Measurements from ENCODE around the gene ATP13A5.

ATP13A5 gene

GRCh38 chr3:193225302-193226125 is 153.0 kb downstream of the ATP13A5 start:
- no peaks in the 10 kb centered on the region for H3K9me3 ChIP-seq
- TF ChIP-seq CTCF (IDR thresholded peaks at IDR 0.05; ENCODE audit: low read depth, low read length), result no peak
- DNase-seq, result no peak
- H3K36me3 ChIP-seq, result no peaks in the 10 kb centered on the region
- peaks cover 3% of the 10 kb centered on the region; the same call in 1 of the 2 replicates for H3K27me3 ChIP-seq
- no peaks in the 10 kb centered on the region for H3K4me1 ChIP-seq
- no peak overlapping the region for H3K4me3 ChIP-seq (ENCODE audit: low read depth, low read length)

Measured in BE2C (cell line).